Stimulated activated CD4-positive, alpha-beta T cell treated with anti-CD3 and anti-CD28 coated beads, TNF-alpha, amount 100 ng/mL, for 4 hours (primary cell): ENCODE results near the gene CWC25.
"Not testable (repeated sequence)": the region's sequence is repeated elsewhere in the genome, so short reads cannot be mapped to it uniquely, and the experiment has no call there.

Experiments
- DNase-seq, 3 experiments: peaks; one replicate each; pipeline ENCODE4 v3.0.0-alpha.2; 2020; ENCODE audit warnings: low read depth in 3 of 3

The CWC25 gene

GRCh38 chr17:38824899-38825761 is at the start of gene CWC25:
Gene CWC25 (minus strand): TSS chr17:38825321. CDS start chr17:38825183, 138 bp downstream.
- peak; percentile 90 to 95 (median 93) for DNase-seq

- DNase-seq, result no peak
Observed at GRCh38 chr17:38873640-38874380, 48.7 kb upstream of the CWC25 start.

- DNase-seq, result no peak
Observed at GRCh38 chr17:38872671-38873385, 47.7 kb upstream of the CWC25 start.

GRCh38 chr17:38872027-38872511 is 46.9 kb upstream of the CWC25 start:
- no peak for DNase-seq

GRCh38 chr17:38871247-38872015 is 46.3 kb upstream of the CWC25 start:
- peak; percentile 51 to 74 (median 64) for DNase-seq

- DNase-seq, result peak in 2 of 3 experiments; percentile 46 to 49
Observed at GRCh38 chr17:38870259-38871165, 45.4 kb upstream of the CWC25 start.

- DNase-seq, result peak; percentile 70 to 75 (median 70)
Observed at GRCh38 chr17:38869526-38870258, 44.6 kb upstream of the CWC25 start, which contains the start of gene LASP1. Gene LASP1 (plus strand): TSS chr17:38870058. CDS start chr17:38870190, 132 bp downstream.

GRCh38 chr17:38868817-38869525 is 43.9 kb upstream of the CWC25 start:
- peak; percentile 81 to 89 (median 83) for DNase-seq

- DNase-seq, result no peak
Observed at GRCh38 chr17:38867968-38868816, 43.1 kb upstream of the CWC25 start.

GRCh38 chr17:38867179-38867967 is 42.3 kb upstream of the CWC25 start:
- peak; percentile 37 to 62 (median 52) for DNase-seq

GRCh38 chr17:38864636-38865398 is 39.7 kb upstream of the CWC25 start:
- no peak for DNase-seq

- no peak for DNase-seq
Observed at GRCh38 chr17:38861399-38861843, 36.3 kb upstream of the CWC25 start.

GRCh38 chr17:38857271-38857670 is 32.1 kb upstream of the CWC25 start:
- DNase-seq, result no peak

- not testable (repeated sequence) for DNase-seq
Observed at GRCh38 chr17:38855101-38855714, 30.1 kb upstream of the CWC25 start.
